Osteoblast (primary cell): ENCODE measurements around the gene ZNF790. TPM values are rescaled to one million over a fixed set of nuclear protein-coding genes. Genes with fewer than 3 reads are reported as not detected.

Experiments
- DNase-seq: peaks from one replicate; pipeline ENCODE4 v3.0.0; 2011; ENCODE audit warnings: low spot score, mixed read lengths; ENCODE audit not compliant: insufficient read length; ENCODE audit errors: missing footprints
- H2AFZ ChIP-seq: 2 replicates; pipeline ENCODE4 v1.6.0; 2011; ENCODE audit warnings: mild to moderate bottlenecking, low read length
- H3K27ac ChIP-seq: 2 replicates; pipeline ENCODE4 v1.5.1; 2011; ENCODE audit warnings: mild to moderate bottlenecking, low read depth, low read length, moderate library complexity
- H3K27me3 ChIP-seq: 2 replicates; pipeline ENCODE4 v1.6.0; 2012; ENCODE audit warnings: mild to moderate bottlenecking, control low read depth, inconsistent platforms, low read length, moderate library complexity; ENCODE audit not compliant: insufficient read depth
- H3K36me3 ChIP-seq: 2 replicates; pipeline ENCODE4 v1.5.1; 2011; ENCODE audit warnings: mild to moderate bottlenecking, low read length, control low read depth, moderate library complexity; ENCODE audit not compliant: insufficient read depth
- H3K4me1 ChIP-seq: 2 replicates; pipeline ENCODE4 v1.5.1; 2011; ENCODE audit warnings: mild to moderate bottlenecking, low read length, control low read depth, moderate library complexity; ENCODE audit not compliant: insufficient read depth
- H3K4me2 ChIP-seq: 2 replicates; pipeline ENCODE4 v1.6.0; 2011; ENCODE audit warnings: mild to moderate bottlenecking, low read length; ENCODE audit not compliant: insufficient read depth
- H3K4me3 ChIP-seq: fragments of 200-600 bp; sonication (generic); 3 replicates; pipeline ENCODE4 v1.5.1; 2012; ENCODE audit warnings: mild to moderate bottlenecking, low read length, inconsistent platforms; ENCODE audit not compliant: insufficient read depth
- H3K79me2 ChIP-seq: 2 replicates; pipeline ENCODE4 v1.6.0; 2012; ENCODE audit warnings: mild to moderate bottlenecking, low read length, control low read depth, inconsistent platforms; ENCODE audit not compliant: insufficient read depth
- H3K9me3 ChIP-seq: 2 replicates; pipeline ENCODE4 v1.5.1; 2011; ENCODE audit warnings: low read depth, low read length, control low read depth
- H4K20me1 ChIP-seq: 2 replicates; pipeline ENCODE4 v1.6.0; 2012; ENCODE audit warnings: mild to moderate bottlenecking, low read length, control low read depth; ENCODE audit not compliant: insufficient read depth
- CTCF ChIP-seq: IDR thresholded peaks from 2 replicates; pipeline ENCODE4 v1.5.1; 2011; ENCODE audit warnings: mild to moderate bottlenecking, low read depth, low read length, moderate library complexity; ENCODE audit errors: extremely low read depth
- small RNA-seq: library from RNA; depleted of rRNA; stranded (forward); fragments of <200 nt; gene quantifications from one replicate; pipeline ENCODE3, GENCODE V24; 2012
- total RNA-seq: library from RNA; depleted of rRNA; stranded (reverse); fragments of >200 nt; gene quantifications from 2 replicates; pipeline ENCODE4 v1.2.3, GENCODE V29; 2012

ZNF790 gene
- total RNA-seq, 1 donor = 6.9 TPM

- Histone ChIP-seq H3K36me3 (no peaks in the 10 kb centered on the region), H3K9me3 (no peaks in the 10 kb centered on the region), H3K4me1 (peaks cover 11% of the 10 kb centered on the region), H3K27ac (peak within 1 kb of the TSS; percentile 65), H2AFZ (peak within 1 kb of the TSS; percentile 99), H3K27me3 (no peaks in the 10 kb centered on the region), H3K4me2 (peak within 1 kb of the TSS; percentile 97), H4K20me1 (no peaks in the 10 kb centered on the region), H3K4me3 (peak within 1 kb of the TSS; percentile 83), H3K79me2 (peaks cover 11% of the 10 kb centered on the region)
- DNase-seq = peak; percentile 96
- no peak for TF ChIP-seq CTCF
These were observed 65.6 kb downstream of the ZNF790 start, which contains the start of gene ZNF850 for GRCh38 chr19:36772311-36773222. ZNF850 (minus strand) TSS chr19:36772807; CDS start chr19:36762606, 10,201 bp downstream.

GRCh38 chr19:36771261-36772231 is 66.6 kb downstream of the ZNF790 start:
- Histone ChIP-seq H3K4me2 (peak overlapping the region; percentile 97), H3K4me1 (peaks cover 11% of the 10 kb centered on the region), H3K4me3 (peak overlapping the region; percentile 83), H2AFZ (peak overlapping the region; percentile 99), H4K20me1 (no peaks in the 10 kb centered on the region), H3K27me3 (no peaks in the 10 kb centered on the region), H3K79me2 (peaks cover 11% of the 10 kb centered on the region), H3K27ac (peak overlapping the region; percentile 65), H3K36me3 (no peaks in the 10 kb centered on the region), H3K9me3 (no peaks in the 10 kb centered on the region)
- peak; percentile 81 for DNase-seq
- TF ChIP-seq CTCF = no peak

Small RNAs within 50 kb of the gene (small RNA-seq; reads per million reads assigned to genes)
- gene RF00019 = not detected

Other genes starting within 250 kb of the ZNF790 start
- 12.3 and 16.2 TPM in 2 replicates for gene ZNF382, start 233.1 kb downstream of the ZNF790 start, total RNA-seq
- gene ZNF461, start 171.6 kb downstream of the ZNF790 start, total RNA-seq = 8.8 and 12.7 TPM in 2 replicates
- gene ZNF567, start 150.8 kb downstream of the ZNF790 start, total RNA-seq = 6.8 and 8.0 TPM in 2 replicates
- 2.5 and 3.2 TPM in 2 replicates for gene ZNF850, start 65.6 kb downstream of the ZNF790 start, total RNA-seq
- gene ZNF345, start 12.5 kb upstream of the ZNF790 start, total RNA-seq = 4.7 and 5.3 TPM in 2 replicates
- gene ZNF829, start 77.9 kb upstream of the ZNF790 start, total RNA-seq = 4.0 and 4.7 TPM in 2 replicates
- gene ZNF568, start 77.9 kb upstream of the ZNF790 start, total RNA-seq = 13.3 and 14.8 TPM in 2 replicates
- 7.2 and 8.5 TPM in 2 replicates for gene ZNF420, start 240.0 kb upstream of the ZNF790 start, total RNA-seq